Stimulated activated naive B cell treated with anti-CD40 and anti-IgM and Interleukin-4, amounts not matched to agents 10 μg/mL and 1 μg/mL and 100 μg/mL, for 72 hours (primary cell): ENCODE results near the gene SPTY2D1.

Experiments used
- ATAC-seq, 2 donors: fragments of 150-1000 bp; cut with Tn5 transposase; replicated peaks; 2 replicates each; pipeline ENCODE4 v1.10.0; 2021; ENCODE audit warnings: moderate library complexity in 1 of 2
- DNase-seq: peaks from one replicate; pipeline ENCODE4 v3.0.0; 2021
- H3K27ac Mint-ChIP-seq: one replicate; pipeline ENCODE4 v1.8.0; 2022; ENCODE audit warnings: mild to moderate bottlenecking, mixed read lengths
- H3K27me3 Mint-ChIP-seq, 2 donors: one replicate each; pipeline ENCODE4 v1.8.0; 2022; ENCODE audit warnings: mixed read lengths in 2 of 2
- H3K36me3 Mint-ChIP-seq, 2 donors: one replicate each; pipeline ENCODE4 v1.8.0; 2022; ENCODE audit warnings: mixed read lengths in 2 of 2, mild to moderate bottlenecking in 1 of 2
- H3K4me1 Mint-ChIP-seq, 2 donors: one replicate each; pipeline ENCODE4 v1.8.0; 2022; ENCODE audit warnings: mixed read lengths in 2 of 2, mild to moderate bottlenecking in 1 of 2
- H3K4me3 Mint-ChIP-seq, 2 donors: one replicate each; pipeline ENCODE4 v1.8.0; 2022; ENCODE audit warnings: mild to moderate bottlenecking in 2 of 2, mixed read lengths in 2 of 2, moderate library complexity in 1 of 2
- H3K9me3 Mint-ChIP-seq, 2 donors: one replicate each; pipeline ENCODE4 v1.8.0; 2022; ENCODE audit warnings: mixed read lengths in 2 of 2, mild to moderate bottlenecking in 1 of 2

Gene SPTY2D1

DNA sequence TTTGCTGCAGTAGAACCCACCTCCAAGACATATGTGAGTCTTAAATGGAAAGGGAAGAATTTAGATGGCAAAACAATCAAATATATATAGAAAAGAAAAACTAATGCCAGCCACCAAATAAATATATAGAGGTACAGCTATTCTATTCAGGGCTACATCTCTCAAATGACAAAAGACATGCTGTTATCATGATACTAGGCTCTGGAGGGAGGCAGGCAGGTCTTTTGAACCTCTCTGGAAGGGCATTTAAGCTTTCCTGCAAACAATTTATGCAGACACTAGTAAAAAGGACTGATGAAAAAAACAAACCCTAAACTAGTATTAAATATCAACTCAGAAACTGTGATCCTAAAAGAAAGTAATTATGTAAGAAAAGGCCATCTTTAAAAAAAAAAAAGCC lies 70.0 kb downstream of the SPTY2D1 start:
- H3K4me1 Mint-ChIP-seq: no peaks in the 10 kb centered on the region
- H3K9me3 Mint-ChIP-seq: no peaks in the 10 kb centered on the region
- H3K27me3 Mint-ChIP-seq: no peaks in the 10 kb centered on the region
- H3K27ac Mint-ChIP-seq: no peak overlapping the region
- DNase-seq (no peak), ATAC-seq (no peak)
- peaks cover 14 to 28% of the 10 kb centered on the region in 2 donors for H3K36me3 Mint-ChIP-seq
- H3K4me3 Mint-ChIP-seq: no peak overlapping the region

DNA sequence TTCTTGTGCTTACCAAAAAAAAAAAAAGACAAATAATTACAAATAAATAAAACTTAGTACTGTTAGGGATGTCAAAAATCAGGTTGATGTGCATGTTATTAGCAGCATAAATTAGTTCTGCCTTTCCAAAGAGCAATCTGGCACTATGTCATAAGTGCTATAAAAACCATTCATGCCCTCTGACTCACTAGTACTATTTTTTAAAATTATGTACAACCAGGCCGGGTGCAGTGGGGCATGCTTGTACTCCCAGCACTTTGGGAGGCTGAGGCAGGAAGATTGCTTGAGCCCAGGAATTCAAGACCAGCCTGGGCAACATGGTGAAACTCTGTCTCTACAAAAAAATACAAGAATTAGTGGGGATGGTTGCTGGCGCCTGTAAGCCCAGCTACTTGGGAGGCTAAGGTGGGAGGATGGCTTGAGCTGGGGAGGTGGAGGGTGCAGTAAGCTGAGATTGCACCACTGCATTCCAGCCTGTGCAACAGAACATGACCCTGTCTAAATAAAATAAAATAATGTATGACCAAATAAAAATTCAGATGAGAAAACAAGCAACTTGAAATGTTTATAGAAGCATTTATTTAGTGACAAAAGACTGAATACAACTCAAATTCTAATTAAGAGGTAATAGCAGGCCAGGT lies 70.9 kb downstream of the SPTY2D1 start:
- Mint-ChIP-seq H3K9me3 (no peaks in the 10 kb centered on the region), H3K36me3 (peaks cover 15 to 30% of the 10 kb centered on the region in 2 donors), H3K4me3 (no peak overlapping the region), H3K4me1 (no peaks in the 10 kb centered on the region), H3K27me3 (no peaks in the 10 kb centered on the region), H3K27ac (no peak overlapping the region)
- ATAC-seq (no peak), DNase-seq (no peak)
